ENCODE data around the gene ZNG1F. TPM values are rescaled to one million over a fixed set of nuclear protein-coding genes. Genes with fewer than 3 reads are reported as not detected.
"Not testable (repeated sequence)": the region's sequence is repeated elsewhere in the genome, so short reads cannot be mapped to it uniquely, and the experiment has no call there.

ZNG1F gene
- total RNA-seq, 1 donor from 2014 or later: 4.2 TPM

DNA sequence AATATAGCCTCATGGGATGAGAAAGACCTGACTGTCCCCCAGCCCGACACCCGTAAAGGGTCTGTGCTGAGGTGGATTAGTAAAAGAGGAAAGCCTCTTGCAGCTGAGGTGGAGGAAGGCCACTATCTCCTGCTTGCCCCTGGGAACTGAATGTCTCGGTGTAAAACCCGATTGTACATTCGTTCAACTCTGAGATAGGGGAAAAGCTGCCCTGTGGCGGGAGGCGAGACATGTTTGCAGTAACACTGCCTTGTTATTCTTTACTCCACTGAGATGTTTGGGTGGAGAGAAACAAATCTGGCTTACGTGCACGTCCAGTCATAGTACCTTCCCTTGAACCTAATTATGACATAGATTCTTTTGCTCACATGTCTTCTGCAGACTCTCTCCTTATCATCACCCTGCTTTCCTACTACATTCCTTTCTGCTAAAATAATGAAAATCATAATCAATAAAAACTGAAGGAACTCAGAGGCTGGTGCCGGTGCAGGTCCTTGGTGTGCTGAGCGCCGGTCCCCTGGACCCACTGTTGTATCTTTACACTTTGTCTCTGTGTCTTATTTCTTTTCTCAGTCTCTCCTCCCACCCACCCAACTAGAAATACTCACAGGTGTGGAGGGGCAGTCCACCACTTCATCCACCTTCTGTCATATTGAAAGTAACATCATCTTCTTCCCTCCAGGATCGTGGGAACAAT, 83.4 kb downstream of the ZNG1F start:
- H3K27ac ChIP-seq (ENCODE audit: low read depth, low read length); H3K9me3 ChIP-seq (ENCODE audit: control insufficient read depth in 3 of 3, low read length in 3 of 3); H3K4me1 ChIP-seq (ENCODE audit: control insufficient read depth in 3 of 3, insufficient read depth in 3 of 3, low read length in 3 of 3); H3K27me3 ChIP-seq (ENCODE audit: control insufficient read depth in 3 of 3, insufficient read depth in 3 of 3, low read length in 3 of 3); H3K36me3 ChIP-seq (ENCODE audit: control insufficient read depth in 3 of 3, insufficient read depth in 3 of 3, low read length in 3 of 3); H3K4me3 ChIP-seq (ENCODE audit: low read length in 3 of 3); H3K9ac ChIP-seq (ENCODE audit: low read depth in 1 of 3, low read length in 3 of 3): not testable (repeated sequence)

DNA sequence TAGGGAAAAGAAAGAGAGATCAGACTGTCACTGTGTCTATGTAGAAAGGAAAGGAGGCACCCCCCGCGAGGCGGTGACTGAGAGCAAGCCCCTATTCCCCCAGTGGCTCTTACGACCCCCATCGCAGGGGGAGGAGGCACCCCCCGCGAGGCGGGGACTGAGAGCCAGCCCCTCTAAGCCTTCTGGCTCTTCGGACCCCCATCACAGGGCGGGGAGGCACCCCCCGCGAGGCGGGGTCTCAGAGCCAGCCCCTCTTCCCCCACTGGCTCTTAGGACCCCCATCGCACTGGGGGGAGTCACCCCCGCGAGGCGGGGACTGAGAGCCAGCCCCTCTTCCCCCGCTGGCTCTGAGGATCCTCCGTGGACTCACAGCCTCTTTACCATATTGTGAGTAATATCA, 84.6 kb downstream of the ZNG1F start:
- H3K4me1 ChIP-seq (ENCODE audit: control insufficient read depth in 3 of 3, insufficient read depth in 3 of 3, low read length in 3 of 3); H3K36me3 ChIP-seq (ENCODE audit: control insufficient read depth in 3 of 3, insufficient read depth in 3 of 3, low read length in 3 of 3); H3K27ac ChIP-seq (ENCODE audit: low read depth, low read length); H3K9ac ChIP-seq (ENCODE audit: low read depth in 1 of 3, low read length in 3 of 3); H3K27me3 ChIP-seq (ENCODE audit: control insufficient read depth in 3 of 3, insufficient read depth in 3 of 3, low read length in 3 of 3); H3K9me3 ChIP-seq (ENCODE audit: control insufficient read depth in 3 of 3, low read length in 3 of 3); H3K4me3 ChIP-seq (ENCODE audit: low read length in 3 of 3): not testable (repeated sequence)

DNA sequence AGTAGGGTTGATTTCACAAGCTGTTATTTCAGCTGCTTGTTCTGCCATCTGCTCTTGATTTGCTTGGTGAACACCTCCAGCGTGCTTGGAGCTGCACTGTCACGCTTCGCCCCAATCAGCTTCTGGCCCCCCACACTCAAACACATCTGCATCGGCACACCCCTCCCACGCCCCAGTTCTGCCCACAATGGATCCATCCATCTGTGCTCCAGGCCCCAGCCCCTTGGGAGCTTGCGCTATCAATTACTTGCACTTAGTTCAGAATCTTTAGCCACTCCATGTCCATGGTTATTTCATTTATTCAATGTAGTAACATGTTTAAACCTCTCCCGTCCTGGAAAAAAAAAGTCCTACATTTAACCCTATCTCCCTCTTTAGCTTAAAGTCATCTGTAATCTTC, 88.6 kb downstream of the ZNG1F start:
- H3K9ac ChIP-seq (ENCODE audit: low read depth in 1 of 3, low read length in 3 of 3); H3K27me3 ChIP-seq (ENCODE audit: control insufficient read depth in 3 of 3, insufficient read depth in 3 of 3, low read length in 3 of 3); H3K27ac ChIP-seq (ENCODE audit: low read depth, low read length); H3K4me3 ChIP-seq (ENCODE audit: low read length in 3 of 3); H3K4me1 ChIP-seq (ENCODE audit: control insufficient read depth in 3 of 3, insufficient read depth in 3 of 3, low read length in 3 of 3); H3K9me3 ChIP-seq (ENCODE audit: control insufficient read depth in 3 of 3, low read length in 3 of 3); H3K36me3 ChIP-seq (ENCODE audit: control insufficient read depth in 3 of 3, insufficient read depth in 3 of 3, low read length in 3 of 3): not testable (repeated sequence)

DNA sequence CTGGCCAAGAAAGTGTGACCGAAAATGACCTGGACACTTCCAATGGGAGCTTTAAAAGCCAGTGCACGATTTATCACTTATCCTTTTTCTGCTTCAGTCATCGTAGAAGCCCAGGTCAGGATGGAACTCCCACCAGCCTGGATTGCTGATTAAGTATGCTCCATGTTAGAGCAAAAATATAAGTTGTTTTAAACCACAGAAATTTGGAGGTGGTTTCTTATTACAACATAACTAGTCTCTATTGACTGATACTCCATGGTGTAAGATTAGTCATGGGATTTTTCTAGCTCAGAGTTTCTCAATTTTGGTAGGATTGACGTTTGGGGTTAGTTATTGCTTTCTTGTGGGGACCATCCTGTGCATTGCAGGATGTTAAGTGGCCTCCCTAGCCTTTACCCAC, 90.4 kb downstream of the ZNG1F start:
- not testable (repeated sequence) for H3K9ac ChIP-seq (ENCODE audit: low read depth in 1 of 3, low read length in 3 of 3); H3K36me3 ChIP-seq (ENCODE audit: control insufficient read depth in 3 of 3, insufficient read depth in 3 of 3, low read length in 3 of 3); H3K27me3 ChIP-seq (ENCODE audit: control insufficient read depth in 3 of 3, insufficient read depth in 3 of 3, low read length in 3 of 3); H3K4me1 ChIP-seq (ENCODE audit: control insufficient read depth in 3 of 3, insufficient read depth in 3 of 3, low read length in 3 of 3); H3K27ac ChIP-seq (ENCODE audit: low read depth, low read length); H3K4me3 ChIP-seq (ENCODE audit: low read length in 3 of 3); H3K9me3 ChIP-seq (ENCODE audit: control insufficient read depth in 3 of 3, low read length in 3 of 3)

DNA sequence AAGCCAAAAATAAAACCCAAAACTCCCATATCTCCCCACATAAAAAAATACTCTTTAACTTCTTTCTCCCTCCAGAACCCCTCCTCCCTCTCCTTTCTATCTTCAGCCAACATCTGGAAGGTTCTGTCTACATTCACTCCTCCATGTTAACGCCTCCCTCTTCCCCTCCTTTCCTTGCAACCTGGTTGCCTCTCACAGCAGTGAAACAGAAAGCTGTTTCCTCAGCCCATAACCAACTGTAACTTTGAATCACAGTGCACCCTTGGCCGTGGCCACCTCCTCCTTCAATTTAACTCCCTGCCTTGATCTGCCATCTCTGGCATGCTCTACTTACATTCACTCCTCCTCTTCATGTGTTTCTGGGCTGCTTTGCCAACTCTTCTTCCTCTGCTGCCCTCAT, 94.1 kb downstream of the ZNG1F start:
- H3K4me3 ChIP-seq (ENCODE audit: low read length in 3 of 3); H3K9me3 ChIP-seq (ENCODE audit: control insufficient read depth in 3 of 3, low read length in 3 of 3); H3K27me3 ChIP-seq (ENCODE audit: control insufficient read depth in 3 of 3, insufficient read depth in 3 of 3, low read length in 3 of 3); H3K4me1 ChIP-seq (ENCODE audit: control insufficient read depth in 3 of 3, insufficient read depth in 3 of 3, low read length in 3 of 3); H3K36me3 ChIP-seq (ENCODE audit: control insufficient read depth in 3 of 3, insufficient read depth in 3 of 3, low read length in 3 of 3); H3K9ac ChIP-seq (ENCODE audit: low read depth in 1 of 3, low read length in 3 of 3); H3K27ac ChIP-seq (ENCODE audit: low read depth, low read length): not testable (repeated sequence)

DNA sequence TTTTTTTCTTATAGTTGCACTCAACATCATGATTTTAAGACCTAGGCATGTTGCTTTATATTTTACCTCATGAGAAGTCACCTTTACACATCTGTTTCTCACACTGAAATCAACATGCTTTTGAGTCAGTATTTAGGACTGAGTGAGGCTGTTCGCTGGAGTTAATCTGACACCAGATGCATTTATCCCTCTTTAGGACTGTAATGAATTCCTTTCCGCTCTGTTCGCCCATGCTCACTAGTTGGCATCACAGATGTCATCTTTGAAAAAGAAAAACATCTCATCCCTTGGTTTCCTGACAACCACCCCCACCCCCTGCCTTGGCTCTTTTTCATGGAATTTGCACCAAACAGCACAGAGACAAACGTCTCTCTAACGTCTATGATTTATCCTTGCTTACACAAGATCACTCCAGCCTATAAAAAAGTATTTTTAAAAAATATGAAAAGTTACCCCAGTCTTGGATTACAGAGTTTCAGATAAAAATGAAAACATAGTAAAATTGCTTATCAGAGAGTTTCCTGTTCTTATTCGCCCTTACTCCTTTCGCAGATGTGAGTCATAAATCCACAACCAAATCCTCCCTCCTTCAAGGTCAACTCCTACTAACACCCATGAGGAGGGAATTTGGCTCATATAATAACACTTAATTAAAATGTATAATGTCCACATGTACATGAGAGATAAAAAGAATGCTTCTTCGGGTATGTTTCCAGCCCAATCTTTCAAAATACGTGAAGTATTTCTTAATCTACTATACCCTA, 94.9 kb downstream of the ZNG1F start:
- not testable (repeated sequence) for H3K4me1 ChIP-seq (ENCODE audit: control insufficient read depth in 3 of 3, insufficient read depth in 3 of 3, low read length in 3 of 3); H3K27ac ChIP-seq (ENCODE audit: low read depth, low read length); H3K36me3 ChIP-seq (ENCODE audit: control insufficient read depth in 3 of 3, insufficient read depth in 3 of 3, low read length in 3 of 3); H3K27me3 ChIP-seq (ENCODE audit: control insufficient read depth in 3 of 3, insufficient read depth in 3 of 3, low read length in 3 of 3); H3K4me3 ChIP-seq (ENCODE audit: low read length in 3 of 3); H3K9me3 ChIP-seq (ENCODE audit: control insufficient read depth in 3 of 3, low read length in 3 of 3); H3K9ac ChIP-seq (ENCODE audit: low read depth in 1 of 3, low read length in 3 of 3)

DNA sequence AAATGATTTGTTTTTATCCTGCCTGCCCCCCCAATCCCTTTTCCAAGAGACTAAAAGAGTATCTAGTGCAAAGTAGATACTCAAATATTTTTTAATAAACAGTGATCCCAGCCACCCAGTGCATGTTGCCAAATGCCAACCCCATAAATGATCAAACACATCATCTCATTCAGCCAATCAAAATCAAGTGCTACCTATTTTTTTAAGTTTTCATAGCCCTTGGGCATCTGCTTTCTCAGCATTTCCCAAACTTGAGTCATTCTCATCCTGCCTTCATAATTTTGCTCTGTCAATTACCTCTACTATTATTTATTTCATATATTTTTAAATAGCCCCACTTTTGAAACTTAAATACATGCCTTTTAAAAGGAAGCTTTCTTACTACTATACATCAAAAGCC, 98.2 kb downstream of the ZNG1F start:
- H3K36me3 ChIP-seq (ENCODE audit: control insufficient read depth in 3 of 3, insufficient read depth in 3 of 3, low read length in 3 of 3); H3K4me3 ChIP-seq (ENCODE audit: low read length in 3 of 3); H3K9ac ChIP-seq (ENCODE audit: low read depth in 1 of 3, low read length in 3 of 3); H3K27me3 ChIP-seq (ENCODE audit: control insufficient read depth in 3 of 3, insufficient read depth in 3 of 3, low read length in 3 of 3); H3K4me1 ChIP-seq (ENCODE audit: control insufficient read depth in 3 of 3, insufficient read depth in 3 of 3, low read length in 3 of 3); H3K27ac ChIP-seq (ENCODE audit: low read depth, low read length); H3K9me3 ChIP-seq (ENCODE audit: control insufficient read depth in 3 of 3, low read length in 3 of 3): not testable (repeated sequence)

DNA sequence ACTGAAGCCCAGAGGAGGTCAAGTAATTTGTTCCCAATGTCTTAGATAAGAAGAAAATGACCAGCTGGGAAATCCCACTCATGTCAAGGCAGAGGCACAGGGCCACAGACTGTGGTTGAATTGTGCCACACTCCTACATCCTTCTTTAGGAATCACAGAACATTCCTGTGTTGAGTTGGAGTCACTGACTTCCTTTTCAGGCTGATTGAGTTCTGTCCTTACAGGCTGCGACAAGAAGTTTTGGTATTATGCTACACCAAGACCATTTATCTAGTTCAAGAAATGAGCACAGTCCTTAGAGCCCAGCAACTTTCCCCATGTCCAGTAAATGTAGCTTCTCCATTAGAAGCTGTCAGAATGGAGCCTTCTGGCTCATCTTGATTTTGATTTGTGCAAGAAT, 98.7 kb downstream of the ZNG1F start:
- not testable (repeated sequence) for H3K9me3 ChIP-seq (ENCODE audit: control insufficient read depth in 3 of 3, low read length in 3 of 3); H3K4me1 ChIP-seq (ENCODE audit: control insufficient read depth in 3 of 3, insufficient read depth in 3 of 3, low read length in 3 of 3); H3K9ac ChIP-seq (ENCODE audit: low read depth in 1 of 3, low read length in 3 of 3); H3K27me3 ChIP-seq (ENCODE audit: control insufficient read depth in 3 of 3, insufficient read depth in 3 of 3, low read length in 3 of 3); H3K27ac ChIP-seq (ENCODE audit: low read depth, low read length); H3K36me3 ChIP-seq (ENCODE audit: control insufficient read depth in 3 of 3, insufficient read depth in 3 of 3, low read length in 3 of 3); H3K4me3 ChIP-seq (ENCODE audit: low read length in 3 of 3)

DNA sequence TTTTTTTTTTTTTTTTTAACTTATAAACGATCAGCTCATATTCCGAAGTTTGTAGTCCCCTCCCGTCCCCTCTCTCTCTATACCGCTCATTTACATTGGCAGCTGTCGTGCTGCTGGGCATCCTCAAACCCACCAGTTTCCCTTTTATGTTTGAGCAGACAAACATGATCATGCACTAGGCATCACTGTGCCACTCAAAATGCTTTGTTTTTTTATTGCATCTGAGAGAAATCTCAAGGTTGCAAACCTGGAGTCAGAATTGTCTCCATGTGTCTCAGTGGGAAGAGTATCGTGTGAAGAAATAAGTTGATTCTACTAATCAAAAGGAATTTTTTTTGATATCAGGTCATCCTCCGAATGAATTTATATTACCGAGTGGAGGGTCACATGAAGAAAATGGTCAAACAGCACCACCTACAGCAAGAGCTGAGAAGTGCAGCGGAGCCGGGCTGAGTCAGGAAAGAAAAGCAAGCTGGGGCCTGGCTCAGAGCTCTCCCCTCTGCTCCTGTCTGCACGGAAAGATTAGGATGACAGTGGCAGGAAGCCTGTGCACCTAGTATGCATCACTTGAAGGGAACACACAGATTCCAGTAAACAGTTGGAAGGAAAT, 100.6 kb downstream of the ZNG1F start:
- not testable (repeated sequence) for H3K9me3 ChIP-seq (ENCODE audit: control insufficient read depth in 3 of 3, low read length in 3 of 3); H3K36me3 ChIP-seq (ENCODE audit: control insufficient read depth in 3 of 3, insufficient read depth in 3 of 3, low read length in 3 of 3); H3K27ac ChIP-seq (ENCODE audit: low read depth, low read length); H3K9ac ChIP-seq (ENCODE audit: low read depth in 1 of 3, low read length in 3 of 3); H3K4me3 ChIP-seq (ENCODE audit: low read length in 3 of 3); H3K27me3 ChIP-seq (ENCODE audit: control insufficient read depth in 3 of 3, insufficient read depth in 3 of 3, low read length in 3 of 3); H3K4me1 ChIP-seq (ENCODE audit: control insufficient read depth in 3 of 3, insufficient read depth in 3 of 3, low read length in 3 of 3)

DNA sequence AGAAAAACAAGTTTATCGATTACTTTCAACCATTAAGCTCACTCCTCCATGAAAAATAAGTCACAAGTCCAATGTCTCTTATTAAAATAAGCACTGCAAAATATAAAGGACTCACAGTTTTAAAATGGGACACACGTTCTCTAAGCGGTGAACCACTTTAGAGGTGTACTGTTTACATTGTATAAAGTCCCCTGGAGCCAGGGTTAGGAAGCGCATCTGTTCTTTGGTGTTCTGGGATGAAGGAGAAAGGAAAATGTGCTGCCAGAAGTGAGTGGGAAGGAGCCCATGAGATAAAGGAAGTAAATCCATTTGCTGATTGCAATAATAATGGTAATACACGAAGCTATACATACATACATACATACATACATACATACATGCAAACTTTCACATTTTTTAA, 101.2 kb downstream of the ZNG1F start:
- not testable (repeated sequence) for H3K4me1 ChIP-seq (ENCODE audit: control insufficient read depth in 3 of 3, insufficient read depth in 3 of 3, low read length in 3 of 3); H3K36me3 ChIP-seq (ENCODE audit: control insufficient read depth in 3 of 3, insufficient read depth in 3 of 3, low read length in 3 of 3); H3K4me3 ChIP-seq (ENCODE audit: low read length in 3 of 3); H3K27ac ChIP-seq (ENCODE audit: low read depth, low read length); H3K9ac ChIP-seq (ENCODE audit: low read depth in 1 of 3, low read length in 3 of 3); H3K9me3 ChIP-seq (ENCODE audit: control insufficient read depth in 3 of 3, low read length in 3 of 3); H3K27me3 ChIP-seq (ENCODE audit: control insufficient read depth in 3 of 3, insufficient read depth in 3 of 3, low read length in 3 of 3)
